CD8-positive, alpha-beta memory T cell (primary cell): Measurements from ENCODE around the gene GSDMA. TPM values are rescaled to one million over a fixed set of nuclear protein-coding genes. Genes with fewer than 3 reads are reported as not detected.

Experiments
- CTCF ChIA-PET: fragments of 350-600 bp; sonication (Branson Sonifier 250); formaldehyde crosslinking; loops from one replicate; lab custom pipeline; 2021; ENCODE audit warnings: antibody characterized with exemption; lab: Charles Lee
- POLR2A ChIA-PET: fragments of 350-600 bp; sonication (Branson Sonifier 250); formaldehyde crosslinking; loops from one replicate; lab custom pipeline; 2021; ENCODE audit warnings: antibody characterized with exemption; lab: Charles Lee
- DNase-seq, 5 donors: peaks; one replicate each; pipeline versions ENCODE4 v3.0.0 to v3.0.0-alpha.2; 2020 to 2022; ENCODE audit warnings: mixed read lengths in 1 of 5
- H3K27ac ChIP-seq: one replicate; pipeline ENCODE4 v1.7.0; 2013; ENCODE audit warnings: low read depth, mild to moderate bottlenecking, low read length, moderate library complexity
- H3K27me3 ChIP-seq: 2 replicates; pipeline ENCODE4 v1.7.0; 2013; ENCODE audit warnings: low read length, mild to moderate bottlenecking; ENCODE audit not compliant: insufficient read depth, poor library complexity, severe bottlenecking
- H3K36me3 ChIP-seq: 2 replicates; pipeline ENCODE4 v1.7.0; 2013; ENCODE audit warnings: mild to moderate bottlenecking, low read length, moderate library complexity; ENCODE audit not compliant: insufficient read depth
- H3K4me1 ChIP-seq: 2 replicates; pipeline ENCODE4 v1.7.0; 2013; ENCODE audit warnings: mild to moderate bottlenecking, low read length, moderate library complexity; ENCODE audit not compliant: insufficient read depth
- H3K4me3 ChIP-seq: 2 replicates; pipeline ENCODE4 v1.7.0; 2013; ENCODE audit warnings: mild to moderate bottlenecking, low read length
- H3K9me3 ChIP-seq: 2 replicates; pipeline ENCODE4 v1.7.0; 2013; ENCODE audit warnings: mild to moderate bottlenecking, low read length
- H3K27ac Mint-ChIP-seq, 8 donors: one replicate each; pipeline ENCODE4 v1.8.0; 2020 to 2021; ENCODE audit warnings: mixed read lengths in 8 of 8, mild to moderate bottlenecking in 6 of 8, inconsistent platforms in 3 of 8, moderate library complexity in 3 of 8
- H3K27me3 Mint-ChIP-seq, 2 donors: one replicate each; pipeline ENCODE4 v1.8.0; 2020 to 2021; ENCODE audit warnings: mixed read lengths in 2 of 2, mild to moderate bottlenecking in 1 of 2, moderate library complexity in 1 of 2
- H3K36me3 Mint-ChIP-seq, 3 donors: one replicate each; pipeline ENCODE4 v1.8.0; 2020 to 2021; ENCODE audit warnings: mixed read lengths in 3 of 3, inconsistent platforms in 1 of 3, mild to moderate bottlenecking in 1 of 3
- H3K4me1 Mint-ChIP-seq, 3 donors: one replicate each; pipeline ENCODE4 v1.8.0; 2020 to 2021; ENCODE audit warnings: mixed read lengths in 3 of 3, inconsistent platforms in 1 of 3, mild to moderate bottlenecking in 1 of 3
- H3K4me3 Mint-ChIP-seq, 7 donors: one replicate each; pipeline ENCODE4 v1.8.0; 2020 to 2021; ENCODE audit warnings: mixed read lengths in 7 of 7, mild to moderate bottlenecking in 6 of 7, moderate library complexity in 4 of 7, inconsistent platforms in 2 of 7
- H3K9me3 Mint-ChIP-seq, 5 donors: one replicate each; pipeline ENCODE4 v1.8.0; 2020 to 2022; ENCODE audit warnings: mixed read lengths in 5 of 5, mild to moderate bottlenecking in 3 of 5, moderate library complexity in 2 of 5, inconsistent platforms in 1 of 5
- polyA plus RNA-seq: library from polyadenylated mRNA; unstranded; fragments of 300-500 nt; fragmentation: Illumina TruSeq; gene quantifications from one replicate; pipeline ENCODE4 v1.2.3, GENCODE V29; 2021
- total RNA-seq, 2 experiments: library from RNA; stranded (reverse); gene quantifications; one replicate each; pipeline ENCODE4 v1.2.3, GENCODE V29; 2021

GSDMA gene
- total and polyA plus RNA-seq, 3 experiments from 2014 or later: 0.14 TPM; not detected in 2

- H3K9me3 ChIP-seq: no peaks in the 10 kb centered on the region
- peaks cover 76% of the 10 kb centered on the region for H3K4me1 ChIP-seq
- POLR2A ChIA-PET: no interaction called here
- CTCF ChIA-PET: no interaction called here
- peaks cover 67 to 93% (median 86%) of the 10 kb centered on the region in 3 donors for H3K4me1 Mint-ChIP-seq
- H3K4me3 Mint-ChIP-seq: peak overlapping the region in 2 of 7 donors; percentile 34 to 39
- H3K27ac Mint-ChIP-seq: peak overlapping the region; percentile 50 to 89 (median 80)
- H3K4me3 ChIP-seq: no peak overlapping the region
- no peaks in the 10 kb centered on the region for H3K27me3 ChIP-seq
- peaks cover 0 to 4% of the 10 kb centered on the region in 2 donors for H3K27me3 Mint-ChIP-seq
- peaks cover 34% of the 10 kb centered on the region for H3K36me3 ChIP-seq
- peaks cover 3 to 77% (median 18%) of the 10 kb centered on the region in 3 donors for H3K36me3 Mint-ChIP-seq
- H3K27ac ChIP-seq: no peak overlapping the region
- no peak for DNase-seq
- no peaks in the 10 kb centered on the region for H3K9me3 Mint-ChIP-seq
Observed at GRCh38 chr17:39921323-39921722, 41.5 kb upstream of the GSDMA start.

GRCh38 chr17:39922006-39922405 is 40.8 kb upstream of the GSDMA start:
- H3K27ac ChIP-seq: no peak overlapping the region

GRCh38 chr17:39923230-39923629 is 39.6 kb upstream of the GSDMA start:
- H3K36me3 Mint-ChIP-seq: peaks cover 0 to 70% (median 10%) of the 10 kb centered on the region in 3 donors
- H3K4me3 Mint-ChIP-seq: peak overlapping the region in 5 of 7 donors; percentile 12 to 45 (median 34)
- DNase-seq: no peak
- no peaks in the 10 kb centered on the region for H3K27me3 Mint-ChIP-seq
- no peaks in the 10 kb centered on the region for H3K9me3 Mint-ChIP-seq
- POLR2A ChIA-PET: interaction anchor here (0.6 kb wide), 1 partner anchor 74 kb away, joined by 3 read pairs; no protein-coding TSS in a partner anchor
- Histone ChIP-seq H3K27me3 (no peaks in the 10 kb centered on the region), H3K4me1 (peaks cover 78% of the 10 kb centered on the region), H3K27ac (no peak overlapping the region), H3K36me3 (peaks cover 29% of the 10 kb centered on the region), H3K9me3 (no peaks in the 10 kb centered on the region), H3K4me3 (no peak overlapping the region)
- CTCF ChIA-PET: interaction anchor here (1.1 kb wide), 1 partner anchor 35 kb away, joined by 6 read pairs; no protein-coding TSS in a partner anchor
- H3K4me1 Mint-ChIP-seq: peaks cover 61 to 88% (median 81%) of the 10 kb centered on the region in 3 donors
- H3K27ac Mint-ChIP-seq: peak overlapping the region in 6 of 8 donors; percentile 19 to 84 (median 74)

More at GRCh38 chr17:39922006-39922405, 40.8 kb upstream of the GSDMA start:
- H3K36me3 Mint-ChIP-seq: peaks cover under 1 to 77% (median 15%) of the 10 kb centered on the region in 3 donors
- no peaks in the 10 kb centered on the region for H3K27me3 ChIP-seq
- no peak for DNase-seq
- peaks cover 30% of the 10 kb centered on the region for H3K36me3 ChIP-seq
- H3K4me3 ChIP-seq: no peak overlapping the region
- H3K9me3 ChIP-seq: no peaks in the 10 kb centered on the region
- peak overlapping the region in 1 of 7 donors; percentile 61 for H3K4me3 Mint-ChIP-seq
- H3K9me3 Mint-ChIP-seq: no peaks in the 10 kb centered on the region
- peaks cover 76% of the 10 kb centered on the region for H3K4me1 ChIP-seq
- H3K27ac Mint-ChIP-seq: peak overlapping the region in 7 of 8 donors; percentile 50 to 86 (median 79)
- peaks cover 0 to 3% of the 10 kb centered on the region in 2 donors for H3K27me3 Mint-ChIP-seq
- POLR2A ChIA-PET: no interaction called here
- CTCF ChIA-PET: interaction anchor here (1.1 kb wide), 1 partner anchor 36 kb away, joined by 6 read pairs; no protein-coding TSS in a partner anchor
- peaks cover 64 to 91% (median 85%) of the 10 kb centered on the region in 3 donors for H3K4me1 Mint-ChIP-seq

GRCh38 chr17:39923836-39924690 is 38.7 kb upstream of the GSDMA start:
- Histone ChIP-seq H3K27me3 (no peaks in the 10 kb centered on the region), H3K9me3 (no peaks in the 10 kb centered on the region), H3K4me1 (peaks cover 71% of the 10 kb centered on the region), H3K36me3 (peaks cover 29% of the 10 kb centered on the region), H3K27ac (peak overlapping the region; percentile 10), H3K4me3 (peak overlapping the region; percentile 71)
- H3K9me3 Mint-ChIP-seq: no peaks in the 10 kb centered on the region
- ChIA-PET POLR2A (interaction anchor here (0.6 kb wide), 1 partner anchor 73 kb away, joined by 3 read pairs; no protein-coding TSS in a partner anchor), CTCF (interaction anchor here (1.0 kb wide), 1 partner anchor 56 kb away, joined by 4 read pairs; the partner anchor contains the start of gene PSMD3)
- no peaks in the 10 kb centered on the region for H3K27me3 Mint-ChIP-seq
- H3K36me3 Mint-ChIP-seq: peaks cover 0 to 65% (median 5%) of the 10 kb centered on the region in 3 donors
- peak overlapping the region; percentile 81 to 96 (median 92) for H3K4me3 Mint-ChIP-seq
- peaks cover 57 to 82% (median 72%) of the 10 kb centered on the region in 3 donors for H3K4me1 Mint-ChIP-seq
- H3K27ac Mint-ChIP-seq: peak overlapping the region in 7 of 8 donors; percentile 90 to 98 (median 94)
- no peak for DNase-seq

GRCh38 chr17:39924691-39925055 is 38.1 kb upstream of the GSDMA start:
- H3K36me3 Mint-ChIP-seq: peaks cover 0 to 61% (median 5%) of the 10 kb centered on the region in 3 donors
- Histone ChIP-seq H3K9me3 (no peaks in the 10 kb centered on the region), H3K4me3 (peak overlapping the region; percentile 71), H3K36me3 (peaks cover 29% of the 10 kb centered on the region), H3K27ac (peak overlapping the region; percentile 10), H3K4me1 (peaks cover 71% of the 10 kb centered on the region), H3K27me3 (no peaks in the 10 kb centered on the region)
- no peaks in the 10 kb centered on the region for H3K27me3 Mint-ChIP-seq
- ChIA-PET CTCF (interaction anchor here (1.0 kb wide), 1 partner anchor 56 kb away, joined by 4 read pairs; the partner anchor contains the start of gene PSMD3), POLR2A (no interaction called here)
- no peaks in the 10 kb centered on the region for H3K9me3 Mint-ChIP-seq
- peaks cover 55 to 79% (median 69%) of the 10 kb centered on the region in 3 donors for H3K4me1 Mint-ChIP-seq
- H3K27ac Mint-ChIP-seq: peak overlapping the region in 7 of 8 donors; percentile 90 to 98 (median 94)
- peak overlapping the region; percentile 81 to 96 (median 92) for H3K4me3 Mint-ChIP-seq
- no peak for DNase-seq

- no peaks in the 10 kb centered on the region for H3K27me3 Mint-ChIP-seq
- ChIA-PET CTCF (interaction anchor here (1.2 to 2.3 kb wide), 5 partner anchors 23 to 195 kb away, joined by 3 to 10 read pairs (median 4); partner anchors contain the start of gene MIEN1), POLR2A (interaction anchor here (0.7 to 1.9 kb wide), 4 partner anchors 55 to 129 kb away, joined by 3 to 13 read pairs (median 4); partner anchors contain the start of genes MED24 and PSMD3)
- peak overlapping the region; percentile 54 to 98 (median 94) for H3K27ac Mint-ChIP-seq
- no peaks in the 10 kb centered on the region for H3K9me3 Mint-ChIP-seq
- H3K9me3 ChIP-seq: no peaks in the 10 kb centered on the region
- no peak for DNase-seq
- H3K27me3 ChIP-seq: no peaks in the 10 kb centered on the region
- peaks cover 24% of the 10 kb centered on the region for H3K36me3 ChIP-seq
- H3K36me3 Mint-ChIP-seq: peaks cover 0 to 55% (median 5%) of the 10 kb centered on the region in 3 donors
- H3K4me1 Mint-ChIP-seq: peaks cover 55 to 74% (median 64%) of the 10 kb centered on the region in 3 donors
- H3K4me3 Mint-ChIP-seq: peak overlapping the region; percentile 85 to 96 (median 92)
- H3K4me1 ChIP-seq: peaks cover 64% of the 10 kb centered on the region
- peak overlapping the region; percentile 57 for H3K27ac ChIP-seq
- H3K4me3 ChIP-seq: peak overlapping the region; percentile 71
Observed at GRCh38 chr17:39925282-39926134, 37.3 kb upstream of the GSDMA start.

- Histone ChIP-seq H3K27ac (peak overlapping the region; percentile 57), H3K36me3 (peaks cover 24% of the 10 kb centered on the region), H3K27me3 (no peaks in the 10 kb centered on the region), H3K9me3 (no peaks in the 10 kb centered on the region), H3K4me1 (peaks cover 57% of the 10 kb centered on the region), H3K4me3 (peak overlapping the region; percentile 71)
- Mint-ChIP-seq H3K9me3 (no peaks in the 10 kb centered on the region), H3K4me3 (peak overlapping the region; percentile 85 to 96 (median 92)), H3K4me1 (peaks cover 51 to 68% (median 58%) of the 10 kb centered on the region in 3 donors), H3K27me3 (no peaks in the 10 kb centered on the region), H3K27ac (peak overlapping the region; percentile 90 to 98 (median 94)), H3K36me3 (peaks cover 0 to 48% (median 5%) of the 10 kb centered on the region in 3 donors)
- ChIA-PET CTCF (interaction anchor here (1.2 to 2.3 kb wide), 6 partner anchors 24 to 196 kb away, joined by 3 to 10 read pairs (median 4); partner anchors contain the start of genes IKZF3 and MIEN1), POLR2A (interaction anchor here (0.6 to 1.9 kb wide), 8 partner anchors 54 to 1055 kb away, joined by 3 to 13 read pairs (median 3); partner anchors contain the start of genes MED24, PGAP3 and PSMD3)
- peak in 1 of 5 donors; percentile 67 for DNase-seq
Observed at GRCh38 chr17:39926135-39926587, 36.6 kb upstream of the GSDMA start.
